ENCODE measurements around the gene GIT2.

Gene GIT2, protein sequence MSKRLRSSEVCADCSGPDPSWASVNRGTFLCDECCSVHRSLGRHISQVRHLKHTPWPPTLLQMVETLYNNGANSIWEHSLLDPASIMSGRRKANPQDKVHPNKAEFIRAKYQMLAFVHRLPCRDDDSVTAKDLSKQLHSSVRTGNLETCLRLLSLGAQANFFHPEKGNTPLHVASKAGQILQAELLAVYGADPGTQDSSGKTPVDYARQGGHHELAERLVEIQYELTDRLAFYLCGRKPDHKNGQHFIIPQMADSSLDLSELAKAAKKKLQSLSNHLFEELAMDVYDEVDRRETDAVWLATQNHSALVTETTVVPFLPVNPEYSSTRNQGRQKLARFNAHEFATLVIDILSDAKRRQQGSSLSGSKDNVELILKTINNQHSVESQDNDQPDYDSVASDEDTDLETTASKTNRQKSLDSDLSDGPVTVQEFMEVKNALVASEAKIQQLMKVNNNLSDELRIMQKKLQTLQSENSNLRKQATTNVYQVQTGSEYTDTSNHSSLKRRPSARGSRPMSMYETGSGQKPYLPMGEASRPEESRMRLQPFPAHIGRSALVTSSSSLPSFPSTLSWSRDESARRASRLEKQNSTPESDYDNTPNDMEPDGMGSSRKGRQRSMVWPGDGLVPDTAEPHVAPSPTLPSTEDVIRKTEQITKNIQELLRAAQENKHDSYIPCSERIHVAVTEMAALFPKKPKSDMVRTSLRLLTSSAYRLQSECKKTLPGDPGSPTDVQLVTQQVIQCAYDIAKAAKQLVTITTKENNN

DNA sequence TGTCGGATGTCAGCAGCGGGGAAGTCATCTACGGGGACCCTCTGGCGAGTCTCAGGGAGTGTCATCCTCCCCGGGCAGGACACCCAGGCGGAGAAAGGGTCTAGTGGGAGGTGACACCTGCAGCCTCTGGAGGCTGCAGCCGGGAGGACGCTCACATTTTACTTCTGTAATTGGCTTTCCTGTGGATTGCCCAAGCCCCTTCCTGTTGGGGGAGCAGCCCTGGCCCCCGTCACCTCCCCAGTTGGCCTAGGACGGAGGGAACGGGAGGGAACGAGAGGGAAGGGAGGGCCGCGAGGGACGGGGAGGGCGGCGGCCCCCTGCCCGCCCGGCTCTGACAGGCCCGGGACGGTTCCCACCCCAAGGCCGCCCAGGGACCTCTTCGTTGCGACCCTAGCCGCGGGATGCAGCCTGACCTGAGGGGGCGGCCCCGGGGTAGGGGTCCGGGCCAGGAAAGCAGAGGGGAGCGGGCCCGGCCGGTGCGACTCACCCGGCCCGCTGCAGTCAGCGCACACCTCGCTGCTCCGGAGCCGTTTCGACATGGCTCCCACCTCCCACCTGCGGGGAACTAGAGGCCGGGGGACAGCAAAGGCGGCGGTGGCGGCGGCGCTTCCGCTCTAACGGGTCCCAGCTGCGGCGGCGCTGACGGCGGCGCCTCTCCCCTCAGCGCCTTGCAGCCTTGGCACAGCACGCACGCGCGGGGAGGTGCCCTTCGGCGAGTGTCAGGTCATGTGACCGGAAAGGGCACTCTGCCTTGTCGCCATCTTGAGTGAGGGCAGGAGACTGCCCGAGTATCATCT, at the start of gene GIT2:
GIT2 (minus strand) TSS at position 683 of the 797 bp plus-strand sequence; CDS start at position 539, 144 bp downstream.
- DNase-seq (ENCODE audit: insufficient read length, low spot score), result peak; percentile 83
- TF ChIP-seq, protein P1, sequence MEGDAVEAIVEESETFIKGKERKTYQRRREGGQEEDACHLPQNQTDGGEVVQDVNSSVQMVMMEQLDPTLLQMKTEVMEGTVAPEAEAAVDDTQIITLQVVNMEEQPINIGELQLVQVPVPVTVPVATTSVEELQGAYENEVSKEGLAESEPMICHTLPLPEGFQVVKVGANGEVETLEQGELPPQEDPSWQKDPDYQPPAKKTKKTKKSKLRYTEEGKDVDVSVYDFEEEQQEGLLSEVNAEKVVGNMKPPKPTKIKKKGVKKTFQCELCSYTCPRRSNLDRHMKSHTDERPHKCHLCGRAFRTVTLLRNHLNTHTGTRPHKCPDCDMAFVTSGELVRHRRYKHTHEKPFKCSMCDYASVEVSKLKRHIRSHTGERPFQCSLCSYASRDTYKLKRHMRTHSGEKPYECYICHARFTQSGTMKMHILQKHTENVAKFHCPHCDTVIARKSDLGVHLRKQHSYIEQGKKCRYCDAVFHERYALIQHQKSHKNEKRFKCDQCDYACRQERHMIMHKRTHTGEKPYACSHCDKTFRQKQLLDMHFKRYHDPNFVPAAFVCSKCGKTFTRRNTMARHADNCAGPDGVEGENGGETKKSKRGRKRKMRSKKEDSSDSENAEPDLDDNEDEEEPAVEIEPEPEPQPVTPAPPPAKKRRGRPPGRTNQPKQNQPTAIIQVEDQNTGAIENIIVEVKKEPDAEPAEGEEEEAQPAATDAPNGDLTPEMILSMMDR (IDR thresholded peaks at IDR 0.05; ENCODE audit: insufficient read depth, missing control alignments), result no peak
- no peak for FAIRE-seq

DNA sequence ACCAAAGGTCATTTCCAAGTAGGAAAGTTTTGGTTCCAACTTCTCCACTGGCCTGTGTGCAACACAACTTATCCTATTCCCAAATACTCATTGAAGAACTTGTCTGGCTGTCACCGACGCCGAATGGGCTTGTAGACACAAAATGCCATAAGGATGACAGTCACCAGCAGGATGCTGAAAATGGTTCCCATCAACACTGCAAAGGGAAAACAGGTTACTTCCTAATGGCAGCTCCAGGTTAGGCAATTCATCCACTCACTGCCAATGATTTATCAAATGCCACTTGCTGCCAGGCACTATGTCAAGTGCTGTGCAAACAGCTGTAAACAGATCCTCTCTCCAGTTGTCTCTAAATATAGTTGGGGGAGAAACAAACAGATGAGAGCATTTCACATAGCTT, 46.1 kb upstream of the GIT2 start:
- TF ChIP-seq, protein P1 (IDR thresholded peaks at IDR 0.05; ENCODE audit: insufficient read depth, missing control alignments), result no peak
- FAIRE-seq, result no peak
- DNase-seq (ENCODE audit: insufficient read length, low spot score), result no peak

DNA sequence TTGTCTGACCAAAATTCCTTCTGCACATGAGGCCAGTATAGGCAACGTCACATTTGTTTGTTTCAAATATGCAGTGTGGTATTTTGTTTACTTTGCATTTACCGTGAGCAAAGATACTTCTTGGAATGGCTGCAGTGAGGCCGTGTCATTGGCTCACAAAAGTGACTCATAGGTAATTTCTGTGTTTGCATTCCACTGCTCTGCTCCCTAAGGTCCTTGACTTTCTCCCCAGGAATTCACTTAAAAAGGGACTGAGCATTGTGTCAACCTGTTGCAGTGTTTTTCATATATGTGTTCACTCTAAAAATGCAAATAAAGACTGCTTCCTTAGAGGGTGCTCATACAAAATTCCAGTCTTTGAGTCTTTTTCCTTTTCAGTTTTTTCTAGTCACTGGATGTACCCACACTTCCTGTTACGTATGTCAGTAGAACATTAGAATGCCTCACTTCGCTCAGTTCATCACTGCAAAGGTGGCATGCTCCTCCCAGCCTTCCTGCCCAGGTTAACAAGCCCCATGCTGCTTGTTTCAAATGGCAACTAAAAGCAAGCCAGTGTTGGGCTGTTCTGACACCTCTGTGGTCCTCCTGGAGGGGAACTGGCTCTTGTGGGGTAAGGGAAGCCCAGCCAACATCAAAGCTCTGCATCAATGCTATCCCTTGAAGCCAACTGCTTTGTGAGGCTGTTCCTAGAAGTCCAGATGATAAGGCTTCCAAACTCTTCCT, 43.1 kb upstream of the GIT2 start:
- DNase-seq (ENCODE audit: insufficient read length, low spot score) (no peak), FAIRE-seq (no peak)
- TF ChIP-seq, protein P1 (IDR thresholded peaks at IDR 0.05; ENCODE audit: insufficient read depth, missing control alignments), result no peak

DNA sequence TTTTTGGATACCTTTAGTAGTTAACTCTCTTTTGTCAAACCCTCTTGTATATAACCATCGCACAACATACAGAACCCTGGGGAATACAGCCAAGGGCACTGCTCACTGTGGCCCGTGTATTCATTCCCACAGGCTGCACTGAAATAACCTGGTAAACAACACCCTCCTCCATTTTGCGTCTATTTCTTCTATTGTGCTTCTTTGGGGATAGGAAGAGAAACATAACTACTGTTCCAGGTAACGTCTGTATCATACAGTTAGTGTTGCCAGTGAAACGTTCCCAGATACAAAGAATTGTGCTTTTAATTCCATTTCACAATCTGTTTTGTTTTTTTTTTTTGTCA, 42.5 kb upstream of the GIT2 start:
- DNase-seq (ENCODE audit: insufficient read length, low spot score) (no peak), FAIRE-seq (no peak)
- TF ChIP-seq, protein P1 (IDR thresholded peaks at IDR 0.05; ENCODE audit: insufficient read depth, missing control alignments), result no peak

DNA sequence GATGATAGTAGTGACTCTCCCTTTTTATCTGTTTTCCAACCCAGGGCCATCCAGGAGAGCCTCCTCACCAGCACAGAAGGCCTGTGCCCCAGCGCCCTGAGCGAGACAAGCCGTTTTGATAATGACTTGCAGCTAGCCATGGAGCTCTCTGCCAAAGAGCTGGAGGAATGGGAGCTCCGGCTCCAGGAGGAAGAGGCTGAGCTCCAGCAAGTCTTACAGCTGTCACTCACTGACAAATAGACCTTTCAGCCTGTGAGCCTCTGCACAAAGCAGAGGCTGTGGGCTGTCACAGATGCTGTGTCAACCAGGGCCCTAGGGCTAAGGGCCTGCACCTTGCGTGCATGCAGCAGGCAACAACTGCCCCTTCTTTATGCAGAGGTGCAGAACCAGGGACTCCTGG, 41.1 kb upstream of the GIT2 start:
- no peak for DNase-seq (ENCODE audit: insufficient read length, low spot score)
- TF ChIP-seq, protein P1 (IDR thresholded peaks at IDR 0.05; ENCODE audit: insufficient read depth, missing control alignments), result no peak
- no peak for FAIRE-seq

DNA sequence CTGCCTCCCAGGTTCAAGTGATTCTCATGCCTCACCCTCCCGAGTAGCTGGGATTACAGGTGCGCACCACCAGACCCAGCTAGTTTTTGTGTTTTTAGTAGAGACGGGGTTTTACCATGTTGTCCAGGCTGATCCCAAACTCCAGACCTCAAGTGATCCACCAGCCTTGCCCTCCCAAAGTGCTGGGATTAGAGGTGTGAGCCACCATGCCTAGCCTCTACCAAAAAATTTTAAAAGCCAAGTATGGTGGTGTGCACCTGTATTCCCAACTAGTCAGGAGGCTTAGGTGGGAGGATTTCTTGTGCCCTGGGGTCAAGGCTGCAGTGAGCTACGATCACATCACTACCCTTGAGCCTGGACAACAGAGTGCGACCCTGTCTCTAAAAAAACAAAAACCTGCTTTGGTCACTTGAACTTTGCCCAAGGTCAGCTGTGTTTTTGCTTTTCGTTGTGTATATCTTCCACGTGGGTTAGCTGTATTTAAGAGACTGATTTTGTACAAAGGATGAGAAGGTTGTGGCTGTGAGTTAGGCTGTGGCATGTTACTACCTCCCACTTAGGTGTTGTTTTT, 39.5 kb upstream of the GIT2 start:
- no peak for FAIRE-seq

More for the DNA sequence above, 39.5 kb upstream of the GIT2 start:
- TF ChIP-seq, protein P1 (IDR thresholded peaks at IDR 0.05; ENCODE audit: insufficient read depth, missing control alignments), result no peak
- no peak for DNase-seq (ENCODE audit: insufficient read length, low spot score)

Measured in D721Med (cell line).